GM21390 (cell line): ENCODE measurements around the gene STK11.
A peak's percentile ranks its signal among the peaks of the same experiment; 100 is the strongest.

Experiments
- ATAC-seq: cut with Tn5 transposase; IDR thresholded peaks from one replicate; pipeline ENCODE4 v1.9.1; 2021; ENCODE audit not compliant: unreplicated experiment

Gene STK11

GRCh38 chr19:1259876-1260748, 54.5 kb downstream of the STK11 start:
- ATAC-seq = peak; percentile 1

- peak; percentile 48 for ATAC-seq
Observed at GRCh38 chr19:1260749-1261537, 55.4 kb downstream of the STK11 start.

GRCh38 chr19:1261538-1261797, 55.9 kb downstream of the STK11 start:
- no peak for ATAC-seq

GRCh38 chr19:1261798-1262622, 56.4 kb downstream of the STK11 start:
- no peak for ATAC-seq

GRCh38 chr19:1262623-1263123, 57.1 kb downstream of the STK11 start:
- ATAC-seq = no peak

- no peak for ATAC-seq
Observed at GRCh38 chr19:1263188-1263587, 57.6 kb downstream of the STK11 start.

- ATAC-seq = no peak
Observed at GRCh38 chr19:1264801-1265614, 59.4 kb downstream of the STK11 start.

GRCh38 chr19:1265615-1266128, 60.1 kb downstream of the STK11 start:
- ATAC-seq = no peak

- peak; percentile 24 for ATAC-seq
Observed at GRCh38 chr19:1266129-1266915, 60.7 kb downstream of the STK11 start.

- peak; percentile 11 for ATAC-seq
Observed at GRCh38 chr19:1266916-1267476, 61.4 kb downstream of the STK11 start.

- ATAC-seq = no peak
Observed at GRCh38 chr19:1267477-1268225, 62.1 kb downstream of the STK11 start.

- ATAC-seq = no peak
Observed at GRCh38 chr19:1268226-1269064, 62.9 kb downstream of the STK11 start.

GRCh38 chr19:1269065-1269477, 63.5 kb downstream of the STK11 start, which contains the start of gene CIRBP:
CIRBP (plus strand) TSS chr19:1269332; CDS start chr19:1270934, 1,602 bp downstream.
- peak; percentile 52 for ATAC-seq

- ATAC-seq = peak; percentile 19
Observed at GRCh38 chr19:1269478-1270212, 64.1 kb downstream of the STK11 start.

- ATAC-seq = no peak
Observed at GRCh38 chr19:1270213-1270853, 64.8 kb downstream of the STK11 start.

- no peak for ATAC-seq
Observed at GRCh38 chr19:1270854-1271527, 65.4 kb downstream of the STK11 start.
